Tibial nerve (tissue), 4 donors: ENCODE data around the gene UBFD1. TPM values are rescaled to one million over a fixed set of nuclear protein-coding genes. Genes with fewer than 3 reads are reported as not detected.
"Not testable (repeated sequence)": the region's sequence is repeated elsewhere in the genome, so short reads cannot be mapped to it uniquely, and the experiment has no call there.

Source experiments
- DNase-seq, 2 donors: peaks; one replicate each; pipeline ENCODE4 v3.0.0-alpha.2; 2019; ENCODE audit warnings: low spot score in 2 of 2
- H3K27ac ChIP-seq, 4 donors: fragments of 200-600 bp; sonication (generic) in 3 of 4; one replicate each; pipeline ENCODE4 v1.5.1; 2017 to 2019; ENCODE audit warnings: mild to moderate bottlenecking in 1 of 4
- H3K27me3 ChIP-seq, 2 donors: fragments of 200-600 bp; sonication (generic) in 1 of 2; one replicate each; pipeline versions ENCODE4 v1.5.1 to v1.6.0; 2017 to 2019
- H3K36me3 ChIP-seq, 3 donors: fragments of 200-600 bp; sonication (generic); one replicate each; pipeline ENCODE4 v1.5.1; 2018 to 2019
- H3K4me1 ChIP-seq, 4 donors: fragments of 200-600 bp; sonication (generic) in 3 of 4; one replicate each; pipeline ENCODE4 v1.5.1; 2017 to 2019
- H3K4me3 ChIP-seq, 4 donors: fragments of 200-600 bp; sonication (generic) in 3 of 4; one replicate each; pipeline ENCODE4 v1.5.1; 2017 to 2019; ENCODE audit warnings: mild to moderate bottlenecking in 1 of 4, moderate library complexity in 1 of 4
- H3K9me3 ChIP-seq, 4 donors: fragments of 200-600 bp; sonication (generic) in 3 of 4; one replicate each; pipeline ENCODE4 v1.5.1; 2017 to 2019
- EP300 ChIP-seq, 2 donors: sonication (generic); formaldehyde crosslinking; IDR thresholded peaks; one replicate each; pipeline ENCODE4 v1.6.1; 2017; ENCODE audit warnings: antibody characterized with exemption in 2 of 2, mild to moderate bottlenecking in 1 of 2
- POLR2A ChIP-seq, 2 donors: fragments of 450-650 bp; IDR thresholded peaks; one replicate each; pipeline ENCODE4 v1.6.1; 2017; ENCODE audit warnings: antibody characterized with exemption in 2 of 2, mild to moderate bottlenecking in 2 of 2, moderate library complexity in 2 of 2
- WGBS, 2 donors: methylation state at CpG; one replicate each; pipeline ENCODE4 v1.1.5; 2018; 5-methylcytosine and 5-hydroxymethylcytosine counted together
- total RNA-seq, 4 donors: library from RNA; depleted of rRNA; stranded (reverse); fragments of >200 nt; gene quantifications; one replicate each; pipeline ENCODE4 v1.1.0, GENCODE V29; 2016
- TF ChIP-seq, protein P1 (sequence below), 5 experiments: fragments of 200-600 bp in 3 of 5; fragments of 450-650 bp in 2 of 5; sonication (generic) in 3 of 5; IDR thresholded peaks; one replicate each; pipeline ENCODE4 v1.5.1; 2016 to 2019; ENCODE audit warnings: antibody characterized with exemption in 5 of 5, mild to moderate bottlenecking in 3 of 5, moderate library complexity in 2 of 5

Gene UBFD1
- total RNA-seq, 4 donors from 2014 or later = 70.5 to 110 (median 76.5) TPM

DNA sequence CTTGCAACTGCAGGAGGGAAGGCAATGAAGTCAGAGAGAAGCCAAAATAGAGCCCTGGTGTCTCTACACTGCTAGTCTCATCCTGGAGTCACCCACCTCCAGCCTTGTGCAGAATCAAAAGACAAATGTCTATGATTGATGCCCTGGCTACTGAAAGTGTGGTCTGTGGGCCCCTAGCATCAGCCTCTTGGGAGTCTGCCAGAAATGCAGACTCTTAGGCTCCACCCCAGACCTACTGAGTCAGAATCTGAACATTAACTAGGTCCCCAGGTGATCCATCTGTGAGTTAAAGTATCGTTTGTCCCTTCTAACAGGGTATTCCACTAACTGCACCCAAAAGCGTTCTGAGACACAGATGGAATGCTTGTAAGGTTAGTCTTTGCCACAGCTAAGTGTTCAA lies 21.6 kb upstream of the UBFD1 start:
- H3K4me3 ChIP-seq = no peak overlapping the region
- WGBS, 2 donors = 78 to 96% methylated on average over 2 of the region's 2 CpGs
- H3K4me1 ChIP-seq = no peaks in the 10 kb centered on the region
- no peak overlapping the region for H3K27ac ChIP-seq
- H3K9me3 ChIP-seq = no peaks in the 10 kb centered on the region
- peaks cover 0 to 94% (median 8%) of the 10 kb centered on the region in 3 donors for H3K36me3 ChIP-seq
- no peaks in the 10 kb centered on the region for H3K27me3 ChIP-seq
- no peak for DNase-seq
- no peak for TF ChIP-seq EP300 (IDR thresholded peaks at IDR 0.05)
- no peak for TF ChIP-seq POLR2A (IDR thresholded peaks at IDR 0.05)
- TF ChIP-seq, protein P1, sequence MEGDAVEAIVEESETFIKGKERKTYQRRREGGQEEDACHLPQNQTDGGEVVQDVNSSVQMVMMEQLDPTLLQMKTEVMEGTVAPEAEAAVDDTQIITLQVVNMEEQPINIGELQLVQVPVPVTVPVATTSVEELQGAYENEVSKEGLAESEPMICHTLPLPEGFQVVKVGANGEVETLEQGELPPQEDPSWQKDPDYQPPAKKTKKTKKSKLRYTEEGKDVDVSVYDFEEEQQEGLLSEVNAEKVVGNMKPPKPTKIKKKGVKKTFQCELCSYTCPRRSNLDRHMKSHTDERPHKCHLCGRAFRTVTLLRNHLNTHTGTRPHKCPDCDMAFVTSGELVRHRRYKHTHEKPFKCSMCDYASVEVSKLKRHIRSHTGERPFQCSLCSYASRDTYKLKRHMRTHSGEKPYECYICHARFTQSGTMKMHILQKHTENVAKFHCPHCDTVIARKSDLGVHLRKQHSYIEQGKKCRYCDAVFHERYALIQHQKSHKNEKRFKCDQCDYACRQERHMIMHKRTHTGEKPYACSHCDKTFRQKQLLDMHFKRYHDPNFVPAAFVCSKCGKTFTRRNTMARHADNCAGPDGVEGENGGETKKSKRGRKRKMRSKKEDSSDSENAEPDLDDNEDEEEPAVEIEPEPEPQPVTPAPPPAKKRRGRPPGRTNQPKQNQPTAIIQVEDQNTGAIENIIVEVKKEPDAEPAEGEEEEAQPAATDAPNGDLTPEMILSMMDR (IDR thresholded peaks at IDR 0.05) = no peak

DNA sequence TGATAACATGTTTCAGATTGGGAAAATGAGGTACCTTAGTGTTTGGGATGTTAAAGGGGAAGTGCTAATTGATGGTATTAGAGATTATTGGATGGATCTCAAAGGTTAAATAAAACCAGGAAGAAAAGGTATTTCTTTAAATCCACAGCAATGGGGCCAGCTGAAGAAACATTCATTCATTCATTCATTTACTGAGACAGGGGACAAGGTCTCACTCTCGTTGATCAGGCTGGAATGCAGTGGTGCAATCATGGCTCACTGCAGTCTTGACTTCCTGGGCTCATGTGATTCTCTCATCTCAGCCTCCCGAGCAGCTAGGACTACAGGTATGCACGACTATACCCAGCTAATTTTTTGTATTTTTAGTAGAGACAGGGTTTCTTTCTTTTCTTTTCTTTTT lies 20.1 kb upstream of the UBFD1 start:
- Histone ChIP-seq H3K4me1 (no peaks in the 10 kb centered on the region), H3K4me3 (no peak overlapping the region), H3K36me3 (peaks cover 0 to 93% (median 8%) of the 10 kb centered on the region in 3 donors), H3K27me3 (no peaks in the 10 kb centered on the region), H3K9me3 (no peaks in the 10 kb centered on the region), H3K27ac (no peak overlapping the region)
- no peak for DNase-seq
- 71 to 79% methylated on average over 3 of the region's 3 CpGs for WGBS, 2 donors
- TF ChIP-seq, protein P1 (IDR thresholded peaks at IDR 0.05) = no peak
- TF ChIP-seq POLR2A (IDR thresholded peaks at IDR 0.05) = no peak
- no peak for TF ChIP-seq EP300 (IDR thresholded peaks at IDR 0.05)

DNA sequence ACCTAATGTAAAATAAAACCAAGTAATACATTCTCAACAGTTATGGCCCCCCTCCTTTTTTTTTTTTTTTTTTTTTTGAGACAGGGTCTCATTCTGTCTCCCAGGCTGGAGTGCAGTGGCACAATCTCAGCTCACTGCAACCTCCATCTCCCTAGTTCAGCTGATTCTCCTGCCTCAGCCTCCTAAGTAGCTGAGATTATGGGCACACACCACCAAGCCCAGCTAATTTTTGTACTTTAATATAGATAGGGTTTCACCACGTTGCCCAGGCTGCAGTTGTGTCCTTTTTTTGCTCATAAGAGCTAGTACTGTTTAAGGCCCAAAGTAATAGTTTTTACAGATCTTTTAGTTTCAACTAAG lies 18.6 kb upstream of the UBFD1 start:
- peaks cover 0 to 92% (median 8%) of the 10 kb centered on the region in 3 donors for H3K36me3 ChIP-seq
- no peaks in the 10 kb centered on the region for H3K4me1 ChIP-seq
- no peak for DNase-seq
- no peaks in the 10 kb centered on the region for H3K9me3 ChIP-seq
- TF ChIP-seq EP300 (IDR thresholded peaks at IDR 0.05) = no peak
- TF ChIP-seq POLR2A (IDR thresholded peaks at IDR 0.05) = no peak
- TF ChIP-seq, protein P1 (IDR thresholded peaks at IDR 0.05) = no peak
- no peak overlapping the region for H3K4me3 ChIP-seq
- no peak overlapping the region for H3K27ac ChIP-seq
- no peaks in the 10 kb centered on the region for H3K27me3 ChIP-seq
- WGBS, 2 donors = 82 to 83% methylated on average over 1 of the region's 1 CpG

DNA sequence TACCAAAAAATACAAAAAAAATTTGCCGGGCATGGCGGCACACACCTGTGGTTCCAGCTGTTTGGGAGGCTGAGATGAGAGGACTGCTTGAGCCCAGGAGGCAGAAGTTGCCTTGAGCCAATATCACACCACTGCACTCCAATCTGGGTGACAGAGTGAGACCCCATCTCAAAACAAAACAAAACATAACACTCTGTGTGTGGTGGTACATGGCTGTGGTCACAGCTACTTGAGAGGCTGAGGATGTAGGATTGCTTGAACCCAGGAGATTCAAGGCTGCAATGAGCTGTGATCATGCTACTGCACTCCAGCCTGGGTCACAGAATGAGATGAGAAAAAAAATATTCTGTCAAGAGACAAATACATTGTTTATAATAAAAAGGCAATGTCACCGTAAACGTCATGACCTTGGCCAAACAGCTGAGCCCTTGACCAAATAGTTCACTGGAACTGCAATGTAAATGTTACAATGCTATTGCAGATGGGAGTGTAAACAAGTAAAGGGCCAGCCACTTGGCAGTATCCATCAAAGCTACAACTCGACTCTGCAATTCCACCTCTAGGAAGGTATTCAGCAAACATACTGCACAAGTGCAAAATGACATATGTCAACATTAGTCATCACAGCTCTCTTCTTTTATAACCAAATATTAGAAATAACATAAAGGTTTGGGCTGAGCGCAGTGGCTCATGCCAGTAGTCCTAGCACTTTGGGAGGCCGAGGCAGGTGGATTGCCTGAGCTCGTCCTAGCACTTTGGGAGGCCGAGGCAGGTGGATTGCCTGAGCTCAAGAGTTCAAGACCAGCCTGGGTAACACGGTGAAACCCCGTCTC lies 17.3 kb upstream of the UBFD1 start:
- Histone ChIP-seq H3K4me3 (no peak overlapping the region), H3K27ac (no peak overlapping the region), H3K27me3 (no peaks in the 10 kb centered on the region), H3K36me3 (peaks cover 0 to 92% (median 0%) of the 10 kb centered on the region in 3 donors), H3K4me1 (no peaks in the 10 kb centered on the region), H3K9me3 (no peaks in the 10 kb centered on the region)
- DNase-seq = no peak
- WGBS, 2 donors = 92 to 93% methylated on average over 11 of the region's 11 CpGs
- TF ChIP-seq, protein P1 (IDR thresholded peaks at IDR 0.05) = no peak
- no peak for TF ChIP-seq POLR2A (IDR thresholded peaks at IDR 0.05)
- no peak for TF ChIP-seq EP300 (IDR thresholded peaks at IDR 0.05)

DNA sequence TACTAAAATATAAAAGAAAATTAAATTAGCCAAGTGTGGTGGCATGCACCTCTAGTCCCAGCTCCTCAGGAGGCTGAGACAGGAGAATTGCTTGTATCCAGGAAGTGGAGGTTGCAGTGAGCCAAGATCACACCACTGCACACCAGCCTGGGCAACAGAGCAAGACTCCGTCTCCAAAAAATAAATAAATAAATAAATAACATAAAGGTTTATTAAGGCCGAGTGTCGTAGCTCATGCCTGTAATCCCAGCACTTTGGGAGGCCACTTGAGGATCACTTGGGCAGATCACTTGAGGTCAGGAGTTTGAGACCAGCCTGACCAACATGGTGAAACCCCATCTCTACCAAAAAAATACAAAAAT lies 16.7 kb upstream of the UBFD1 start:
- H3K4me3 ChIP-seq, DNase-seq, H3K4me1 ChIP-seq, H3K9me3 ChIP-seq, H3K27me3 ChIP-seq, H3K27ac ChIP-seq: not testable (repeated sequence)
- WGBS, 2 donors = 91 to 100% methylated on average over 3 of the region's 3 CpGs
- H3K36me3 ChIP-seq = peaks cover 0 to 92% (median 0%) of the 10 kb centered on the region in 3 donors
